H9 (cell line): ENCODE results near the gene MAP3K7CL. TPM values are rescaled to one million over a fixed set of nuclear protein-coding genes. Genes with fewer than 3 reads are reported as not detected.
"Not testable (repeated sequence)": the region's sequence is repeated elsewhere in the genome, so short reads cannot be mapped to it uniquely, and the experiment has no call there.

Experiments
- DNase-seq: peaks from one replicate; pipeline ENCODE4 v3.0.0-alpha.2; 2017
- H2AFZ ChIP-seq: one replicate; pipeline ENCODE4 v1.6.1; 2013; ENCODE audit warnings: mild to moderate bottlenecking, low read length, control low read depth, moderate library complexity
- H2AK5ac ChIP-seq: 2 replicates; pipeline ENCODE4 v1.6.1; 2013; ENCODE audit warnings: low read length, control low read depth, mixed read lengths; ENCODE audit not compliant: insufficient read length
- H2BK120ac ChIP-seq: one replicate; pipeline ENCODE4 v1.6.1; 2013; ENCODE audit warnings: low read depth, mild to moderate bottlenecking, low read length, control low read depth, inconsistent platforms; ENCODE audit not compliant: poor library complexity, severe bottlenecking
- H2BK12ac ChIP-seq: 2 replicates; pipeline ENCODE4 v1.6.1; 2013; ENCODE audit warnings: low read length, control low read depth, mixed read lengths, low read depth; ENCODE audit not compliant: insufficient read length
- H2BK15ac ChIP-seq: 2 replicates; pipeline ENCODE4 v1.6.1; 2013; ENCODE audit warnings: low read depth, low read length, control low read depth
- H2BK20ac ChIP-seq: one replicate; pipeline ENCODE4 v1.6.1; 2013; ENCODE audit warnings: low read depth, mild to moderate bottlenecking, low read length, control low read depth, inconsistent platforms; ENCODE audit not compliant: poor library complexity, severe bottlenecking
- H2BK5ac ChIP-seq: 2 replicates; pipeline ENCODE4 v1.6.1; 2013; ENCODE audit warnings: low read length, control low read depth, mixed read lengths; ENCODE audit not compliant: insufficient read length
- H3K14ac ChIP-seq: 2 replicates; pipeline ENCODE4 v1.6.1; 2013; ENCODE audit warnings: low read length, control low read depth; ENCODE audit not compliant: insufficient read depth
- H3K18ac ChIP-seq: 2 replicates; pipeline ENCODE4 v1.6.1; 2013; ENCODE audit warnings: low read depth, mild to moderate bottlenecking, mixed read lengths, low read length, control low read depth; ENCODE audit not compliant: insufficient read length
- H3K23ac ChIP-seq: 2 replicates; pipeline ENCODE4 v1.6.1; 2013; ENCODE audit warnings: low read length, control low read depth, mixed read lengths, low read depth; ENCODE audit not compliant: insufficient read length
- H3K23me2 ChIP-seq: 2 replicates; pipeline ENCODE4 v1.6.1; 2013; ENCODE audit warnings: low read depth, mild to moderate bottlenecking, mixed read lengths, low read length, control low read depth; ENCODE audit not compliant: insufficient read length, poor library complexity, severe bottlenecking
- H3K27ac ChIP-seq: 2 replicates; pipeline ENCODE4 v1.5.1; 2013; ENCODE audit warnings: low read length, control low read depth, mixed read lengths, low read depth; ENCODE audit not compliant: insufficient read length
- H3K27me3 ChIP-seq: 2 replicates; pipeline ENCODE4 v1.6.1; 2013; ENCODE audit warnings: low read length, control low read depth, inconsistent platforms; ENCODE audit not compliant: insufficient read depth
- H3K4ac ChIP-seq: 2 replicates; pipeline ENCODE4 v1.6.1; 2013; ENCODE audit warnings: low read depth, mild to moderate bottlenecking, control low read depth, inconsistent platforms, low read length, moderate library complexity
- H3K4me1 ChIP-seq: 2 replicates; pipeline ENCODE4 v1.6.1; 2013; ENCODE audit warnings: low read length, control low read depth, inconsistent platforms; ENCODE audit not compliant: insufficient read depth
- H3K4me2 ChIP-seq: 2 replicates; pipeline ENCODE4 v1.6.1; 2013; ENCODE audit warnings: low read length, control low read depth, mixed read lengths; ENCODE audit not compliant: insufficient read length, insufficient read depth
- H3K56ac ChIP-seq: 2 replicates; pipeline ENCODE4 v1.6.1; 2013; ENCODE audit warnings: low read depth, mild to moderate bottlenecking, mixed read lengths, low read length, control low read depth; ENCODE audit not compliant: insufficient read length
- H3K79me1 ChIP-seq: 2 replicates; pipeline ENCODE4 v1.6.1; 2013; ENCODE audit warnings: low read depth, mild to moderate bottlenecking, moderate library complexity, low read length, control low read depth, inconsistent platforms; ENCODE audit not compliant: insufficient read depth, poor library complexity, severe bottlenecking
- H3K79me2 ChIP-seq: 2 replicates; pipeline ENCODE4 v1.6.1; 2013; ENCODE audit warnings: low read length, control low read depth, inconsistent platforms; ENCODE audit not compliant: insufficient read depth
- H3K9ac ChIP-seq: 2 replicates; pipeline ENCODE4 v1.6.1; 2013; ENCODE audit warnings: low read length, control low read depth, mixed read lengths; ENCODE audit not compliant: insufficient read length; ENCODE audit errors: extremely low read depth
- H3K9me3 ChIP-seq: one replicate; pipeline ENCODE4 v1.6.1; 2013; ENCODE audit warnings: low read depth, low read length, inconsistent platforms; ENCODE audit not compliant: control insufficient read depth
- H3T11ph ChIP-seq: one replicate; pipeline ENCODE4 v1.6.1; 2013; ENCODE audit warnings: mild to moderate bottlenecking, low read length, control low read depth, inconsistent platforms
- H4K20me1 ChIP-seq: one replicate; pipeline ENCODE4 v1.6.1; 2013; ENCODE audit not compliant: control insufficient read depth, insufficient read length, insufficient read depth
- H4K5ac ChIP-seq: 2 replicates; pipeline ENCODE4 v1.6.1; 2013; ENCODE audit warnings: low read depth, mild to moderate bottlenecking, mixed read lengths, low read length, control low read depth; ENCODE audit not compliant: insufficient read length
- H4K8ac ChIP-seq: replicated peaks from 2 replicates; pipeline ENCODE4 v1.6.1; 2013; ENCODE audit warnings: low read length, control low read depth, mixed read lengths, low read depth; ENCODE audit not compliant: insufficient read length
- H4K91ac ChIP-seq: 2 replicates; pipeline ENCODE4 v1.6.1; 2013; ENCODE audit warnings: low read depth, mild to moderate bottlenecking, moderate library complexity, mixed read lengths, low read length, control low read depth; ENCODE audit not compliant: insufficient read length
- H3K27ac Mint-ChIP-seq, 3 experiments: 2 replicates in 2 of 3; 3 replicates in 1 of 3; pipeline ENCODE4 v1.8.0; 2020 to 2021; ENCODE audit warnings: mixed read lengths in 3 of 3, mild to moderate bottlenecking in 1 of 3, moderate library complexity in 1 of 3
- H3K27me3 Mint-ChIP-seq: 2 replicates; pipeline ENCODE4 v1.8.0; 2021; ENCODE audit warnings: low read depth, mild to moderate bottlenecking, moderate library complexity, mixed read lengths
- H3K36me3 Mint-ChIP-seq, 3 experiments: 2 replicates in 2 of 3; 3 replicates in 1 of 3; pipeline ENCODE4 v1.8.0; 2020 to 2021; ENCODE audit warnings: low read depth in 3 of 3, mixed read lengths in 3 of 3; ENCODE audit not compliant: insufficient read depth in 1 of 3
- H3K4me1 Mint-ChIP-seq, 2 experiments: 2 replicates each; pipeline ENCODE4 v1.8.0; 2020; ENCODE audit warnings: mixed read lengths in 2 of 2
- H3K4me3 Mint-ChIP-seq, 2 experiments: 2 replicates in 1 of 2; 3 replicates in 1 of 2; pipeline ENCODE4 v1.8.0; 2020 to 2021; ENCODE audit warnings: mild to moderate bottlenecking in 2 of 2, mixed read lengths in 2 of 2, moderate library complexity in 1 of 2
- H3K9me3 Mint-ChIP-seq, 2 experiments: 2 replicates in 1 of 2; 3 replicates in 1 of 2; pipeline ENCODE4 v1.8.0; 2020; ENCODE audit warnings: mild to moderate bottlenecking in 2 of 2, mixed read lengths in 2 of 2, moderate library complexity in 1 of 2
- CTCF ChIP-seq: fragments of 200-600 bp; sonication (generic); conservative IDR thresholded peaks from 3 replicates; pipeline ENCODE4 v1.8.0; 2021; ENCODE audit warnings: antibody characterized with exemption, mild to moderate bottlenecking
- WGBS: extraction: QIAGEN DNeasy Blood & Tissue Kit; methylation state at CpG from one replicate; pipeline ENCODE4 v1.1.7; 2013; ENCODE audit warnings: missing lambda C conversion rate, low lambda C conversion rate, mixed read lengths; ENCODE audit not compliant: insufficient read length; ENCODE audit errors: extremely low coverage; 5-methylcytosine and 5-hydroxymethylcytosine counted together
- total RNA-seq: library from RNA; stranded (reverse); gene quantifications from 2 replicates; pipeline ENCODE4 v1.2.1, GENCODE V29; 2021

The MAP3K7CL gene
- total RNA-seq, 1 experiment from 2014 or later = not detected

- no peaks in the 10 kb centered on the region for H3K27me3 ChIP-seq
- no peak overlapping the region for H2BK5ac ChIP-seq
- H3K18ac ChIP-seq = no peak overlapping the region
- no peaks in the 10 kb centered on the region for H3K79me2 ChIP-seq
- H3K14ac ChIP-seq = no peak overlapping the region
- Mint-ChIP-seq H3K4me3 (no peak overlapping the region), H3K27me3 (peaks cover 13% of the 10 kb centered on the region), H3K27ac (peak overlapping the region in 2 of 3 experiments; percentile 56 to 67; a peak in 2 of 7 replicates), H3K36me3 (no peaks in the 10 kb centered on the region), H3K9me3 (no peaks in the 10 kb centered on the region), H3K4me1 (peaks cover 2 to 7% of the 10 kb centered on the region in 2 experiments; a peak in 2 of 4 replicates)
- no peak overlapping the region for H2AK5ac ChIP-seq
- H2BK120ac ChIP-seq = no peak overlapping the region
- no peak overlapping the region for H4K91ac ChIP-seq
- no peak overlapping the region for H2BK20ac ChIP-seq
- H3K9me3 ChIP-seq = no peaks in the 10 kb centered on the region
- H4K5ac ChIP-seq = no peak overlapping the region
- no peak overlapping the region for H3K27ac ChIP-seq
- H3K23me2 ChIP-seq = no peaks in the 10 kb centered on the region
- no peaks in the 10 kb centered on the region for H3K79me1 ChIP-seq
- H3K9ac ChIP-seq = no peak overlapping the region
- DNase-seq = no peak
- H4K8ac ChIP-seq = no peak overlapping the region
- peaks cover 3% of the 10 kb centered on the region; the same call in 1 of the 2 replicates for H3K4me1 ChIP-seq
- TF ChIP-seq CTCF = no peak
- H3T11ph ChIP-seq = no peak overlapping the region
- H3K23ac ChIP-seq = no peak overlapping the region
- H2AFZ ChIP-seq = no peak overlapping the region
- no peak overlapping the region for H3K4ac ChIP-seq
- H2BK12ac ChIP-seq = no peak overlapping the region
- no peak overlapping the region for H2BK15ac ChIP-seq
- no peak overlapping the region for H3K4me2 ChIP-seq
- no peak overlapping the region for H3K56ac ChIP-seq
- no CpG with 5 or more reads among the region's 4 CpGs for WGBS
- H4K20me1 ChIP-seq = no peaks in the 10 kb centered on the region
These were observed 29.4 kb downstream of the MAP3K7CL start for GRCh38 chr21:29159842-29160241.

GRCh38 chr21:29162825-29163224 is 32.4 kb downstream of the MAP3K7CL start:
- H2AFZ ChIP-seq, H3K56ac ChIP-seq, H2BK5ac ChIP-seq, DNase-seq, H3K18ac ChIP-seq, H3K4me1 Mint-ChIP-seq, H3K23ac ChIP-seq, H3K9ac ChIP-seq, H3K79me1 ChIP-seq, H3K4me1 ChIP-seq, H2BK20ac ChIP-seq, H3K4me3 Mint-ChIP-seq, H3K27ac Mint-ChIP-seq, H3K4ac ChIP-seq, H3K27me3 ChIP-seq, H3K27ac ChIP-seq, H4K91ac ChIP-seq, H2BK15ac ChIP-seq, H4K8ac ChIP-seq, H2AK5ac ChIP-seq, H3K9me3 ChIP-seq, H4K5ac ChIP-seq, H3K14ac ChIP-seq, H3K36me3 Mint-ChIP-seq, H3K9me3 Mint-ChIP-seq, H3T11ph ChIP-seq, H2BK12ac ChIP-seq, H3K4me2 ChIP-seq, H3K27me3 Mint-ChIP-seq, H3K23me2 ChIP-seq, H4K20me1 ChIP-seq, H2BK120ac ChIP-seq, H3K79me2 ChIP-seq: not testable (repeated sequence)
- WGBS = no CpG with 5 or more reads among the region's 9 CpGs
